Esophagus squamous epithelium (tissue), 4 donors: ENCODE measurements around the gene ELP4.

Experiments
- CTCF ChIP-seq, 6 experiments: fragments of 450-650 bp in 4 of 6; fragments of 200-600 bp in 2 of 6; sonication (generic) in 2 of 6; IDR thresholded peaks; one replicate each; pipeline ENCODE4 v1.5.1; 2016 to 2019; ENCODE audit warnings: antibody characterized with exemption in 6 of 6, mild to moderate bottlenecking in 4 of 6, moderate library complexity in 4 of 6
- POLR2A ChIP-seq, 4 donors: fragments of 450-650 bp; IDR thresholded peaks; one replicate each; pipeline ENCODE4 v1.6.1; 2017; ENCODE audit warnings: antibody characterized with exemption in 4 of 4, mild to moderate bottlenecking in 4 of 4, moderate library complexity in 3 of 4

- TF ChIP-seq CTCF (IDR thresholded peaks at IDR 0.05) (no peak), POLR2A (IDR thresholded peaks at IDR 0.05) (no peak)
Observed at GRCh38 chr11:31806186-31806927, 296.8 kb downstream of the ELP4 start.
